ENCODE measurements around the gene KRTAP4-7.

GRCh38 chr17:41061964-41062363 lies 22.0 kb upstream of the KRTAP4-7 start:
- no peak for TF ChIP-seq POLR2A (IDR thresholded peaks at IDR 0.05; ENCODE audit: extremely low read depth, insufficient read length)
- TF ChIP-seq CTCF (IDR thresholded peaks at IDR 0.05; ENCODE audit: low read depth, low read length) = no peak
- TF ChIP-seq MAX (IDR thresholded peaks at IDR 0.05; ENCODE audit: low read depth, low read length) = no peak
